ENCODE data around the gene PLEKHB1. TPM values are rescaled to one million over a fixed set of nuclear protein-coding genes. Genes with fewer than 3 reads are reported as not detected.
A peak's percentile ranks its signal among the peaks of the same experiment; 100 is the strongest.

Gene PLEKHB1
- polyA plus RNA-seq, 4 donors: 4.1 to 20.8 (median 11.9) TPM

GRCh38 chr11:73656985-73657384 is 10.6 kb downstream of the PLEKHB1 start:
- H3K9me3 ChIP-seq (ENCODE audit: control insufficient read depth in 2 of 2, insufficient read depth in 1 of 2, low read depth in 1 of 2, low read length in 1 of 2): no peaks in the 10 kb centered on the region
- DNase-seq (no peak), FAIRE-seq (no peak)
- H3K27me3 ChIP-seq (ENCODE audit: control insufficient read depth in 3 of 3, insufficient read depth in 3 of 3, low read length in 3 of 3): no peaks in the 10 kb centered on the region
- WGBS, 3 donors: 65 to 82% (median 74%) methylated on average over 3 of the region's 3 CpGs
- no peak overlapping the region for H3K4me3 ChIP-seq (ENCODE audit: low read depth in 1 of 3, low read length in 3 of 3)
- H3K36me3 ChIP-seq (ENCODE audit: control insufficient read depth in 3 of 3, insufficient read depth in 2 of 3, low read depth in 1 of 3, low read length in 3 of 3): peaks cover 0 to 3% (median 0%) of the 10 kb centered on the region in 3 donors
- H3K4me1 ChIP-seq (ENCODE audit: control insufficient read depth in 3 of 3, insufficient read depth in 2 of 3, low read depth in 1 of 3, low read length in 2 of 3): peaks cover 0 to 13% (median 3%) of the 10 kb centered on the region in 3 donors
- H3K27ac ChIP-seq (ENCODE audit: low read depth in 1 of 3, low read length in 2 of 3): no peak overlapping the region

- FAIRE-seq (no peak), DNase-seq (no peak)
- WGBS, 3 donors: 72 to 84% (median 81%) methylated on average over 3 of the region's 3 CpGs
- H3K27me3 ChIP-seq (ENCODE audit: control insufficient read depth in 3 of 3, insufficient read depth in 3 of 3, low read length in 3 of 3): no peaks in the 10 kb centered on the region
- no peaks in the 10 kb centered on the region for H3K36me3 ChIP-seq (ENCODE audit: control insufficient read depth in 3 of 3, insufficient read depth in 2 of 3, low read depth in 1 of 3, low read length in 3 of 3)
- H3K4me1 ChIP-seq (ENCODE audit: control insufficient read depth in 3 of 3, insufficient read depth in 2 of 3, low read depth in 1 of 3, low read length in 2 of 3): peaks cover 0 to 14% (median 3%) of the 10 kb centered on the region in 3 donors
- no peaks in the 10 kb centered on the region for H3K9me3 ChIP-seq (ENCODE audit: control insufficient read depth in 2 of 2, insufficient read depth in 1 of 2, low read depth in 1 of 2, low read length in 1 of 2)
- H3K4me3 ChIP-seq (ENCODE audit: low read depth in 1 of 3, low read length in 3 of 3): no peak overlapping the region
- H3K27ac ChIP-seq (ENCODE audit: low read depth in 1 of 3, low read length in 2 of 3): no peak overlapping the region
Measured at GRCh38 chr11:73659961-73660360, 13.6 kb downstream of the PLEKHB1 start.

- Histone ChIP-seq H3K4me3 (ENCODE audit: low read depth in 1 of 3, low read length in 3 of 3) (peak overlapping the region in 1 of 3 donors; percentile 35), H3K4me1 (ENCODE audit: control insufficient read depth in 3 of 3, insufficient read depth in 2 of 3, low read depth in 1 of 3, low read length in 2 of 3) (peaks cover 0 to 14% (median 3%) of the 10 kb centered on the region in 3 donors), H3K27me3 (ENCODE audit: control insufficient read depth in 3 of 3, insufficient read depth in 3 of 3, low read length in 3 of 3) (no peaks in the 10 kb centered on the region), H3K27ac (ENCODE audit: low read depth in 1 of 3, low read length in 2 of 3) (no peak overlapping the region), H3K36me3 (ENCODE audit: control insufficient read depth in 3 of 3, insufficient read depth in 2 of 3, low read depth in 1 of 3, low read length in 3 of 3) (peaks cover 0 to under 1% (median 0%) of the 10 kb centered on the region in 3 donors), H3K9me3 (ENCODE audit: control insufficient read depth in 2 of 2, insufficient read depth in 1 of 2, low read depth in 1 of 2, low read length in 1 of 2) (no peaks in the 10 kb centered on the region)
- FAIRE-seq: no peak
- no peak for DNase-seq
- WGBS, 3 donors: 33 to 64% (median 59%) methylated on average over 24 to 25 of the region's 25 CpGs
Measured at GRCh38 chr11:73660497-73661034, 14.2 kb downstream of the PLEKHB1 start.

- 6 to 30% (median 12%) methylated on average over 33 to 40 of the region's 40 CpGs for WGBS, 3 donors
- Histone ChIP-seq H3K27me3 (ENCODE audit: control insufficient read depth in 3 of 3, insufficient read depth in 3 of 3, low read length in 3 of 3) (no peaks in the 10 kb centered on the region), H3K36me3 (ENCODE audit: control insufficient read depth in 3 of 3, insufficient read depth in 2 of 3, low read depth in 1 of 3, low read length in 3 of 3) (peaks cover 0 to 2% (median 0%) of the 10 kb centered on the region in 3 donors), H3K27ac (ENCODE audit: low read depth in 1 of 3, low read length in 2 of 3) (no peak overlapping the region), H3K4me1 (ENCODE audit: control insufficient read depth in 3 of 3, insufficient read depth in 2 of 3, low read depth in 1 of 3, low read length in 2 of 3) (peaks cover 0 to 14% (median 3%) of the 10 kb centered on the region in 3 donors), H3K9me3 (ENCODE audit: control insufficient read depth in 2 of 2, insufficient read depth in 1 of 2, low read depth in 1 of 2, low read length in 1 of 2) (no peaks in the 10 kb centered on the region), H3K4me3 (ENCODE audit: low read depth in 1 of 3, low read length in 3 of 3) (peak overlapping the region in 2 of 3 donors; percentile 11 to 35)
- DNase-seq (peak; percentile 83 to 93), FAIRE-seq (no peak)
Measured at GRCh38 chr11:73661035-73661628, 14.8 kb downstream of the PLEKHB1 start.

GRCh38 chr11:73662445-73663157 is 16.2 kb downstream of the PLEKHB1 start:
- DNase-seq (no peak), FAIRE-seq (no peak)
- Histone ChIP-seq H3K9me3 (ENCODE audit: control insufficient read depth in 2 of 2, insufficient read depth in 1 of 2, low read depth in 1 of 2, low read length in 1 of 2) (no peaks in the 10 kb centered on the region), H3K4me3 (ENCODE audit: low read depth in 1 of 3, low read length in 3 of 3) (no peak overlapping the region), H3K27me3 (ENCODE audit: control insufficient read depth in 3 of 3, insufficient read depth in 3 of 3, low read length in 3 of 3) (no peaks in the 10 kb centered on the region), H3K36me3 (ENCODE audit: control insufficient read depth in 3 of 3, insufficient read depth in 2 of 3, low read depth in 1 of 3, low read length in 3 of 3) (peaks cover 0 to 2% (median 0%) of the 10 kb centered on the region in 3 donors), H3K4me1 (ENCODE audit: control insufficient read depth in 3 of 3, insufficient read depth in 2 of 3, low read depth in 1 of 3, low read length in 2 of 3) (peaks cover 0 to 14% (median 3%) of the 10 kb centered on the region in 3 donors), H3K27ac (ENCODE audit: low read depth in 1 of 3, low read length in 2 of 3) (no peak overlapping the region)
- 93 to 97% (median 97%) methylated on average over 3 of the region's 3 CpGs for WGBS, 3 donors

GRCh38 chr11:73663604-73664495 is 17.5 kb downstream of the PLEKHB1 start:
- Histone ChIP-seq H3K9me3 (ENCODE audit: control insufficient read depth in 2 of 2, insufficient read depth in 1 of 2, low read depth in 1 of 2, low read length in 1 of 2) (no peaks in the 10 kb centered on the region), H3K4me3 (ENCODE audit: low read depth in 1 of 3, low read length in 3 of 3) (no peak overlapping the region), H3K4me1 (ENCODE audit: control insufficient read depth in 3 of 3, insufficient read depth in 2 of 3, low read depth in 1 of 3, low read length in 2 of 3) (peaks cover 0 to 14% (median 3%) of the 10 kb centered on the region in 3 donors), H3K27ac (ENCODE audit: low read depth in 1 of 3, low read length in 2 of 3) (no peak overlapping the region), H3K27me3 (ENCODE audit: control insufficient read depth in 3 of 3, insufficient read depth in 3 of 3, low read length in 3 of 3) (no peaks in the 10 kb centered on the region), H3K36me3 (ENCODE audit: control insufficient read depth in 3 of 3, insufficient read depth in 2 of 3, low read depth in 1 of 3, low read length in 3 of 3) (peaks cover 0 to 2% (median 0%) of the 10 kb centered on the region in 3 donors)
- FAIRE-seq: no peak
- 56 to 71% (median 68%) methylated on average over 3 of the region's 3 CpGs for WGBS, 3 donors
- no peak for DNase-seq

- no peaks in the 10 kb centered on the region for H3K9me3 ChIP-seq (ENCODE audit: control insufficient read depth in 2 of 2, insufficient read depth in 1 of 2, low read depth in 1 of 2, low read length in 1 of 2)
- H3K27me3 ChIP-seq (ENCODE audit: control insufficient read depth in 3 of 3, insufficient read depth in 3 of 3, low read length in 3 of 3): no peaks in the 10 kb centered on the region
- H3K4me3 ChIP-seq (ENCODE audit: low read depth in 1 of 3, low read length in 3 of 3): no peak overlapping the region
- no peak for DNase-seq
- peaks cover 0 to 14% (median 3%) of the 10 kb centered on the region in 3 donors for H3K4me1 ChIP-seq (ENCODE audit: control insufficient read depth in 3 of 3, insufficient read depth in 2 of 3, low read depth in 1 of 3, low read length in 2 of 3)
- H3K36me3 ChIP-seq (ENCODE audit: control insufficient read depth in 3 of 3, insufficient read depth in 2 of 3, low read depth in 1 of 3, low read length in 3 of 3): peaks cover 0 to 2% (median 0%) of the 10 kb centered on the region in 3 donors
- no peak overlapping the region for H3K27ac ChIP-seq (ENCODE audit: low read depth in 1 of 3, low read length in 2 of 3)
- FAIRE-seq: no peak
Measured at GRCh38 chr11:73664877-73665276, 18.5 kb downstream of the PLEKHB1 start.

GRCh38 chr11:73667891-73668290 is 21.5 kb downstream of the PLEKHB1 start:
- no peaks in the 10 kb centered on the region for H3K27me3 ChIP-seq (ENCODE audit: control insufficient read depth in 3 of 3, insufficient read depth in 3 of 3, low read length in 3 of 3)
- H3K4me3 ChIP-seq (ENCODE audit: low read depth in 1 of 3, low read length in 3 of 3): no peak overlapping the region
- WGBS, 3 donors: 71 to 85% (median 74%) methylated on average over 1 of the region's 1 CpG
- no peak overlapping the region for H3K27ac ChIP-seq (ENCODE audit: low read depth in 1 of 3, low read length in 2 of 3)
- DNase-seq: no peak
- H3K9me3 ChIP-seq (ENCODE audit: control insufficient read depth in 2 of 2, insufficient read depth in 1 of 2, low read depth in 1 of 2, low read length in 1 of 2): no peaks in the 10 kb centered on the region
- H3K36me3 ChIP-seq (ENCODE audit: control insufficient read depth in 3 of 3, insufficient read depth in 2 of 3, low read depth in 1 of 3, low read length in 3 of 3): peaks cover 0 to 2% (median 0%) of the 10 kb centered on the region in 3 donors
- peaks cover 0 to 3% (median 0%) of the 10 kb centered on the region in 3 donors for H3K4me1 ChIP-seq (ENCODE audit: control insufficient read depth in 3 of 3, insufficient read depth in 2 of 3, low read depth in 1 of 3, low read length in 2 of 3)
- FAIRE-seq: no peak
